ENCODE results near the gene MYO6. TPM values are rescaled to one million over a fixed set of nuclear protein-coding genes. Genes with fewer than 3 reads are reported as not detected.

Gene MYO6
- total RNA-seq, 1 experiment from 2014 or later, result 46.9 TPM

DNA sequence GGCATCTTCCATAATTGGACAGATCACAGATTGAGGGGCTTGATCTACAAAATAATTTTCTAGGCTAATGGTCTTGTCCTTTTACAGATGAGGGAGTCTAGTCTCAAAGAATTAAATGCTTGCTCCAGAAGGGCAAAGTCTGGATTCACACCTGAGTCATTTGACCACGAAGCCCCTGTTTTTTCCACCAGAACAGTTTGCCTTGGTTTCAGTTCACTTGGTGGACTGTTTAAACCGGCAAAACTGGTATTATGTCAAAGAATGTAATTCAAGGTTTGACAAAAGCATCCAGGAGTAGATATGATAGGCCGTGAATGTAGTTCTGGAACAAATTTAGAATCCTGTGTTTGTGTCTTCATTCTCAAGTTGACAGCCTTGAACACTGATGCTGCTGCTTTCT is 3.3 kb downstream of the MYO6 start:
- Histone ChIP-seq H3K23ac (ENCODE audit: insufficient read length, low read depth, low read length) (no peak overlapping the region), H3K27ac (ENCODE audit: insufficient read length, low read depth, low read length) (no peak overlapping the region), H2BK5ac (ENCODE audit: insufficient read length, low read length) (no peak overlapping the region), H3K4me1 (ENCODE audit: insufficient read depth, low read length) (no peaks in the 10 kb centered on the region), H3K79me2 (ENCODE audit: insufficient read depth, low read length) (no peaks in the 10 kb centered on the region; the same call in 1 of the 2 replicates), H3K9ac (ENCODE audit: extremely low read depth, insufficient read length, low read length) (no peak overlapping the region), H4K8ac (replicated peaks; ENCODE audit: insufficient read length, low read depth, low read length) (no peak overlapping the region), H3T11ph (ENCODE audit: low read length) (no peak overlapping the region), H2BK120ac (ENCODE audit: low read depth, low read length, poor library complexity, severe bottlenecking) (no peak overlapping the region), H3K27me3 (ENCODE audit: insufficient read depth, low read length) (no peaks in the 10 kb centered on the region), H2BK15ac (ENCODE audit: low read depth, low read length) (no peak overlapping the region), H2BK12ac (ENCODE audit: insufficient read length, low read depth, low read length) (no peak overlapping the region), H2AK5ac (ENCODE audit: insufficient read length, low read length) (no peak overlapping the region), H4K91ac (ENCODE audit: insufficient read length, low read depth, low read length) (no peak overlapping the region), H3K23me2 (ENCODE audit: insufficient read length, low read depth, low read length, poor library complexity, severe bottlenecking) (peaks cover 3% of the 10 kb centered on the region), H3K4me2 (ENCODE audit: insufficient read depth, insufficient read length, low read length) (no peak overlapping the region), H3K79me1 (ENCODE audit: insufficient read depth, low read depth, low read length, poor library complexity, severe bottlenecking) (no peaks in the 10 kb centered on the region), H4K20me1 (ENCODE audit: control insufficient read depth, insufficient read depth, insufficient read length) (no peaks in the 10 kb centered on the region), H3K9me3 (ENCODE audit: control insufficient read depth, low read depth, low read length) (no peaks in the 10 kb centered on the region), H3K56ac (ENCODE audit: insufficient read length, low read depth, low read length) (no peak overlapping the region), H3K4ac (ENCODE audit: low read depth, low read length) (no peak overlapping the region), H2BK20ac (ENCODE audit: low read depth, low read length, poor library complexity, severe bottlenecking) (no peak overlapping the region), H2AFZ (ENCODE audit: low read length) (no peak overlapping the region), H3K14ac (ENCODE audit: insufficient read depth, low read length) (no peak overlapping the region), H4K5ac (ENCODE audit: insufficient read length, low read depth, low read length) (no peak overlapping the region), H3K18ac (ENCODE audit: insufficient read length, low read depth, low read length) (no peak overlapping the region)
- DNase-seq, result no peak
- Mint-ChIP-seq H3K4me1 (peaks cover 9 to 19% of the 10 kb centered on the region in 2 experiments), H3K4me3 (no peak overlapping the region), H3K27me3 (ENCODE audit: low read depth) (peaks cover 2% of the 10 kb centered on the region), H3K27ac (no peak overlapping the region), H3K9me3 (no peaks in the 10 kb centered on the region), H3K36me3 (ENCODE audit: insufficient read depth in 1 of 3, low read depth in 3 of 3) (peaks cover 0 to 4% (median 0%) of the 10 kb centered on the region in 3 experiments; a peak in 2 of 7 replicates)
- TF ChIP-seq, protein P1, sequence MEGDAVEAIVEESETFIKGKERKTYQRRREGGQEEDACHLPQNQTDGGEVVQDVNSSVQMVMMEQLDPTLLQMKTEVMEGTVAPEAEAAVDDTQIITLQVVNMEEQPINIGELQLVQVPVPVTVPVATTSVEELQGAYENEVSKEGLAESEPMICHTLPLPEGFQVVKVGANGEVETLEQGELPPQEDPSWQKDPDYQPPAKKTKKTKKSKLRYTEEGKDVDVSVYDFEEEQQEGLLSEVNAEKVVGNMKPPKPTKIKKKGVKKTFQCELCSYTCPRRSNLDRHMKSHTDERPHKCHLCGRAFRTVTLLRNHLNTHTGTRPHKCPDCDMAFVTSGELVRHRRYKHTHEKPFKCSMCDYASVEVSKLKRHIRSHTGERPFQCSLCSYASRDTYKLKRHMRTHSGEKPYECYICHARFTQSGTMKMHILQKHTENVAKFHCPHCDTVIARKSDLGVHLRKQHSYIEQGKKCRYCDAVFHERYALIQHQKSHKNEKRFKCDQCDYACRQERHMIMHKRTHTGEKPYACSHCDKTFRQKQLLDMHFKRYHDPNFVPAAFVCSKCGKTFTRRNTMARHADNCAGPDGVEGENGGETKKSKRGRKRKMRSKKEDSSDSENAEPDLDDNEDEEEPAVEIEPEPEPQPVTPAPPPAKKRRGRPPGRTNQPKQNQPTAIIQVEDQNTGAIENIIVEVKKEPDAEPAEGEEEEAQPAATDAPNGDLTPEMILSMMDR (conservative IDR thresholded peaks at IDR 0.05), result no peak
- WGBS (ENCODE audit: extremely low coverage, insufficient read length, low lambda C conversion rate), result no CpG with 5 or more reads among the region's 3 CpGs

Measured in H9 (cell line).